ENCODE results near the gene PLA1A. TPM values are rescaled to one million over a fixed set of nuclear protein-coding genes. Genes with fewer than 3 reads are reported as not detected.
"Not testable (repeated sequence)": the region's sequence is repeated elsewhere in the genome, so short reads cannot be mapped to it uniquely, and the experiment has no call there.

The PLA1A gene
- total RNA-seq, 1 experiment from 2014 or later, result not detected

DNA sequence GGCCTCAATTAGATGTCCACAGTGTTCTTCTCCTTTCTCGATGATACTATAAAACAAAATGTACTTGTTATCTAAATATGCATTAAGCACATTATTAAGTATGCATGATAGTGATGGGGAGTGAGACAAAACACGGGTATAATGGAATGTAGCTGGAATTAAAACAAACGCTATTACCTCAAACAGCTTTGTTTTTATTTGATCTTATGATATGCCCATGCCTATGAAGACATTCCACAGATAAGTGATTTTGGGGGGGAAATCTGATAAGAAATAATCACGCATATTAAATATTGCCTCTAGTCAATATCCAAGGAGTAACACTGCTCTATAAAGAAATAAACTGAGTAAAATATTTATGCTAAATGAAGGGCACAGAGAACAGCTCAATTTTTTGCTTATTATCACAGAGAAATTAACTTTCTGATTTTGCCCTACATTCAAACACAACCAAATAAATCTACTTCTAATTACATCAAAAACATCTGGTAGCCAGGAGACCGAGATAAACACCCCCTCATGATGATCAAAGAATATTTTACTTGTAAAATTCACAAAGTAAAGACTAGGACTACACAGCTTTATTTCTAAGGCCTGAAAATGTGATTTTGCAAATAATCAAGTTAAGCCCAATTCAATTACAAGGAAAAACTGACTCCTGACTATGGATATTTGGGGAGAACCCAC, 77.6 kb downstream of the PLA1A start:
- Histone ChIP-seq H3K4me1 (ENCODE audit: low read length) (peaks cover 17% of the 10 kb centered on the region), H3K27ac (ENCODE audit: low read length) (no peak overlapping the region), H3K9me2 (replicated peaks; ENCODE audit: insufficient read depth, low read length) (no peaks in the 10 kb centered on the region), H3K27me3 (ENCODE audit: low read length) (no peaks in the 10 kb centered on the region), H3K36me3 (ENCODE audit: insufficient read depth, low read length) (peaks cover 44% of the 10 kb centered on the region), H4K20me1 (ENCODE audit: insufficient read depth, low read depth, low read length) (0 out of 2 replicates have a peak, but pooled peaks cover 4% of the 10 kb centered on the region), H3K79me2 (ENCODE audit: low read length) (peaks cover 23% of the 10 kb centered on the region), H3K4me3 (ENCODE audit: low read length) (peak overlapping the region; percentile 95), H2AFZ (ENCODE audit: low read length) (no peak overlapping the region), H3K4me2 (ENCODE audit: low read depth, low read length, poor library complexity, severe bottlenecking) (peak overlapping the region; percentile 73), H3K9ac (ENCODE audit: low read length) (peak overlapping the region; percentile 82), H3K9me3 (ENCODE audit: low read length) (no peaks in the 10 kb centered on the region)
- DNase-seq, result no peak

DNA sequence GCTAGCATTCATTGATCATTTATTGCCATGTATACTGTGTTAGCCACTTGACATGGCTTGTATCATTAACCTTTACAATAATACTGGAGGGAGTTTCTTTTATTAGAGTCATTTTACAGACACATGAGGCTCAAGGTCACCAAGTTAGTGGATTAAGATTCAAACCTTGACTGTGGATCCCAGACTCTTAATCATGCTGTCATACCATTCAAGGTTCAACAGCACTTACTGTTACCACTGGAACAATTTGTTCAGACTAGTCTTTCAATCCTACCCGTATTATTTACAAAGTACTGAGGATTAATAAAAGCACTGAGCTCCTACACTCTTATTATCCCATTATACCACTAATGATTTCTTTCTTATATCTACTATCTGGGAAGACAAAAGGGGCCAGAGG, 78.3 kb downstream of the PLA1A start:
- no peak for DNase-seq
- Histone ChIP-seq H3K9me3 (ENCODE audit: low read length) (no peaks in the 10 kb centered on the region), H3K9ac (ENCODE audit: low read length) (peak overlapping the region; percentile 82), H2AFZ (ENCODE audit: low read length) (no peak overlapping the region), H3K27me3 (ENCODE audit: low read length) (no peaks in the 10 kb centered on the region), H3K27ac (ENCODE audit: low read length) (peak overlapping the region; percentile 43; the same call in 1 of the 2 replicates), H4K20me1 (ENCODE audit: insufficient read depth, low read depth, low read length) (0 out of 2 replicates have a peak, but pooled peaks cover 4% of the 10 kb centered on the region), H3K4me2 (ENCODE audit: low read depth, low read length, poor library complexity, severe bottlenecking) (peak overlapping the region; percentile 73), H3K4me1 (ENCODE audit: low read length) (peaks cover 17% of the 10 kb centered on the region), H3K4me3 (ENCODE audit: low read length) (peak overlapping the region; percentile 95), H3K36me3 (ENCODE audit: insufficient read depth, low read length) (peaks cover 38% of the 10 kb centered on the region), H3K79me2 (ENCODE audit: low read length) (peaks cover 23% of the 10 kb centered on the region), H3K9me2 (replicated peaks; ENCODE audit: insufficient read depth, low read length) (no peaks in the 10 kb centered on the region)

DNA sequence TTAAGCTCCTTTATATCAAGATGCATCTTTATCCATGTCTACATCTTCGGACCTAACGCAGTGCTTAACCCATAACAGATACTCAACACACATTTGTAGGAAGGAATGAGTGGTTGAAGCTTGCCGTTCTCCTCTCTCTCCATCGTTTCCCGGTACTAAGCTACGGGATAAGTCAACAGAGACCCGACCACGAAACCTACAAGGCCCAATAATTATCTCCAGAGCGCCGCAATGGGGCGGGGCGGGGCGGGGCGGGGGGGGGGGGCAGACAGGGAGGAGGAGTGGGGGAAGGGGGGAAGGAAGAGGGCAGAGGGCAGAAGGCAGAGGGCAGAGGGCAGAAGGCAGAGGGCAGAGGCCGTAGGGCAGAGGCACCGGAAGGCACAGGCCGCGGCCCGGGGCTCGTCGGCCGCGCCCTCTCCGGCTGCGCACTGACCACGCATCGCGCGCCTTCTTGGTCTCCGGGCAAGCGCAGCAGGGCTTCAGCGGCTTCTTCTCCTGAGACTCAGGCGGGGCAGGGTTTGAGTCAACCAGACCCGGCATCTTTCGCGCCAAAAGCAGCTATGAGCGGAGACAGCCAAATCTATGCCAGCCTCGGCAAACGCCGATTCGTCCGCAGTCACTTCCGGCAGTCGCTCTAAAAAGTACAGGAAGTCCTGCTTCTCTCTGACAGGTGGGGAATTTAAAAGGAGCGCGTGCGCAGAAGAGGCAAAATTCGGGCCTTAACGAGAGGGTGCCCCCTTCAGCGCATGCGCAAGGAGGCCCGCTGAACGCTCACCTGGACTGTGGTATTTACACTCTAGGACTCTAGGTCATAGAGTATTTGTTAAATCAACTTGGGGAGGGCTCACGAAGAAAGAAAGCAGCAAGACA, 79.3 kb downstream of the PLA1A start, which contains the start of gene COX17:
COX17 (minus strand) TSS at position 636 of the 870 bp plus-strand sequence; CDS start at position 540, 96 bp downstream.
- peaks cover 23% of the 10 kb centered on the region for H3K79me2 ChIP-seq (ENCODE audit: low read length)
- peak; percentile 98 for DNase-seq
- H3K4me2 ChIP-seq (ENCODE audit: low read depth, low read length, poor library complexity, severe bottlenecking), result peak within 1 kb of the TSS; percentile 98
- 0 out of 2 replicates have a peak, but pooled peaks cover 4% of the 10 kb centered on the region for H4K20me1 ChIP-seq (ENCODE audit: insufficient read depth, low read depth, low read length)
- H3K9ac ChIP-seq (ENCODE audit: low read length), result peak within 1 kb of the TSS; percentile 82
- no peaks in the 10 kb centered on the region for H3K27me3 ChIP-seq (ENCODE audit: low read length)
- H3K4me1 ChIP-seq (ENCODE audit: low read length), result peaks cover 20% of the 10 kb centered on the region
- peak within 1 kb of the TSS; percentile 98 for H2AFZ ChIP-seq (ENCODE audit: low read length)
- no peaks in the 10 kb centered on the region for H3K9me3 ChIP-seq (ENCODE audit: low read length)
- peak within 1 kb of the TSS; percentile 72 for H3K27ac ChIP-seq (ENCODE audit: low read length)
- no peaks in the 10 kb centered on the region for H3K9me2 ChIP-seq (replicated peaks; ENCODE audit: insufficient read depth, low read length)
- peak within 1 kb of the TSS; percentile 95 for H3K4me3 ChIP-seq (ENCODE audit: low read length)
- H3K36me3 ChIP-seq (ENCODE audit: insufficient read depth, low read length), result peaks cover 30% of the 10 kb centered on the region; the same call in 1 of the 2 replicates

DNA sequence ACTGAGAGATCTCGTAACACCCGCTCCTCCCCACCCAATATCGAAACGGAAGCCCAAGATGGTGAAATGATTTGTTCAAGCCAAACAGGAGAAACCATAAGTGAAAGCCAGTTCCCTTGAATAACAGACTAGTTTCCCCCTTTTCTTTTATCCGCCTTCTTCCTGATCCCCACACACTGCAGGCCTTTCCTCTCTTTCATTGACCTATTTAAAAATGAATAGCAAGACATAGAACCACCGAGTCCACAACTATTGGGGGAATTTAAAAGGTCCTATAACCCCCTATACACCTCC, 79.9 kb downstream of the PLA1A start:
- Histone ChIP-seq H3K4me3 (ENCODE audit: low read length) (peak overlapping the region; percentile 95), H3K4me2 (ENCODE audit: low read depth, low read length, poor library complexity, severe bottlenecking) (peak overlapping the region; percentile 98), H4K20me1 (ENCODE audit: insufficient read depth, low read depth, low read length) (0 out of 2 replicates have a peak, but pooled peaks cover 4% of the 10 kb centered on the region), H3K27me3 (ENCODE audit: low read length) (no peaks in the 10 kb centered on the region), H3K9me2 (replicated peaks; ENCODE audit: insufficient read depth, low read length) (no peaks in the 10 kb centered on the region), H3K36me3 (ENCODE audit: insufficient read depth, low read length) (peaks cover 24% of the 10 kb centered on the region; the same call in 1 of the 2 replicates), H3K9me3 (ENCODE audit: low read length) (no peaks in the 10 kb centered on the region), H3K4me1 (ENCODE audit: low read length) (peaks cover 20% of the 10 kb centered on the region), H2AFZ (ENCODE audit: low read length) (peak overlapping the region; percentile 98), H3K27ac (ENCODE audit: low read length) (peak overlapping the region; percentile 72), H3K79me2 (ENCODE audit: low read length) (peaks cover 23% of the 10 kb centered on the region), H3K9ac (ENCODE audit: low read length) (peak overlapping the region; percentile 82)
- DNase-seq, result no peak

DNA sequence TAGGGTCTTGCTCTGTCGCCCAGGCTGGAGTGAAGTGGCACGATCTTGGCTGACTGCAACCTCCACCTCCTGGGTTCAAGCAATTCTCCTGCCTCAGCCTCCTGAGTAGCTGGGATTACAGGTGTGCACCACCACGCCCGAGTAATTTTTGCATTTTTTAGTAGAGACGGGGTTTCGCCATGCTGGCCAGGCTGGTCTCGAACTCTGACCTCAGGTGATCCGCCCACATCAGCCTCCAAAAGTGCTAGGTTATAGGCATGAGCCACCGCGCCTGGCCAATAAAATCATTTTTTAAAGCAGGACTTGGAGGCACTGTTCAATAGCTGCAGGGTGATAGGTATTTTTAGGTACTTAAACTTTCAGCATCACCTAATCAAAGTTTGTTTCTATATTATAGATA, 80.5 kb downstream of the PLA1A start:
- not testable (repeated sequence) for H3K27me3 ChIP-seq (ENCODE audit: low read length); DNase-seq; H3K9me3 ChIP-seq (ENCODE audit: low read length); H2AFZ ChIP-seq (ENCODE audit: low read length); H3K9me2 ChIP-seq (replicated peaks; ENCODE audit: insufficient read depth, low read length); H3K27ac ChIP-seq (ENCODE audit: low read length); H3K9ac ChIP-seq (ENCODE audit: low read length); H4K20me1 ChIP-seq (ENCODE audit: insufficient read depth, low read depth, low read length)
- Histone ChIP-seq H3K79me2 (ENCODE audit: low read length) (peaks cover 23% of the 10 kb centered on the region), H3K4me1 (ENCODE audit: low read length) (peaks cover 20% of the 10 kb centered on the region), H3K4me3 (ENCODE audit: low read length) (0 out of 2 replicates have a peak overlapping the region, but pooled peaks have one; percentile 95), H3K4me2 (ENCODE audit: low read depth, low read length, poor library complexity, severe bottlenecking) (peak overlapping the region; percentile 98), H3K36me3 (ENCODE audit: insufficient read depth, low read length) (peaks cover 18% of the 10 kb centered on the region; the same call in 1 of the 2 replicates)

Other genes with a start within 250 kb of the PLA1A start
- gene TMEM39A, start 134.3 kb upstream of the PLA1A start, total RNA-seq (2014; rRNA removed; shearing (Covaris generic); ENCODE audit: low replicate concordance), result 28.4 and 37.4 TPM in 2 replicates
- 22.8 and 24.7 TPM in 2 replicates for gene POGLUT1, start 128.9 kb upstream of the PLA1A start, total RNA-seq (2014; rRNA removed; shearing (Covaris generic); ENCODE audit: low replicate concordance)
- 94.1 and 105 TPM in 2 replicates for gene TIMMDC1, start 99.3 kb upstream of the PLA1A start, total RNA-seq (2014; rRNA removed; shearing (Covaris generic); ENCODE audit: low replicate concordance)
- not detected in 2 replicates for gene CD80, start 38.3 kb upstream of the PLA1A start, total RNA-seq (2014; rRNA removed; shearing (Covaris generic); ENCODE audit: low replicate concordance)
- gene ADPRH, start 18.4 kb upstream of the PLA1A start, total RNA-seq (2014; rRNA removed; shearing (Covaris generic); ENCODE audit: low replicate concordance), result 2.9 and 3.0 TPM in 2 replicates
- gene POPDC2, start 62.7 kb downstream of the PLA1A start, total RNA-seq (2014; rRNA removed; shearing (Covaris generic); ENCODE audit: low replicate concordance), result 0.32 and 1.0 TPM in 2 replicates
- gene COX17, start 79.5 kb downstream of the PLA1A start, total RNA-seq (2014; rRNA removed; shearing (Covaris generic); ENCODE audit: low replicate concordance), result 54.3 and 108 TPM in 2 replicates
- not detected in 2 replicates for gene CFAP91, start 105.1 kb downstream of the PLA1A start, total RNA-seq (2014; rRNA removed; shearing (Covaris generic); ENCODE audit: low replicate concordance)
- 2.7 and 3.8 TPM in 2 replicates for gene NR1I2, start 184.2 kb downstream of the PLA1A start, total RNA-seq (2014; rRNA removed; shearing (Covaris generic); ENCODE audit: low replicate concordance)